Colonic mucosa (tissue), 4 donors: ENCODE measurements around the gene COL4A4. TPM values are rescaled to one million over a fixed set of nuclear protein-coding genes. Genes with fewer than 3 reads are reported as not detected.

ENCODE experiments used
- DNase-seq: peaks from one replicate; pipeline ENCODE4 v3.0.0-alpha.2; 2020
- H3K27ac ChIP-seq: fragments of 200-600 bp; one replicate; pipeline ENCODE4 v1.8.0; 2021
- H3K27me3 ChIP-seq: fragments of 200-600 bp; one replicate; pipeline ENCODE4 v1.8.0; 2021
- H3K36me3 ChIP-seq: fragments of 200-600 bp; one replicate; pipeline ENCODE4 v1.8.0; 2021
- H3K4me1 ChIP-seq: fragments of 200-600 bp; one replicate; pipeline ENCODE4 v1.8.0; 2021; ENCODE audit warnings: mild to moderate bottlenecking
- H3K4me3 ChIP-seq: fragments of 200-600 bp; one replicate; pipeline ENCODE4 v1.8.0; 2021
- H3K9ac ChIP-seq, 2 donors: one replicate each; pipeline ENCODE4 v1.7.0; 2013; ENCODE audit warnings: control low read depth in 2 of 2, low read depth in 2 of 2, low read length in 2 of 2
- H3K9me3 ChIP-seq: fragments of 200-600 bp; one replicate; pipeline ENCODE4 v1.8.0; 2021
- intact Hi-C: fragments of 100-400 bp; cut with DNase I; formaldehyde crosslinking; loops from one replicate; pipeline ENCODE4 v1.14.1; 2022
- total RNA-seq, 2 donors: library from RNA; stranded (reverse); fragmentation: NEBNext Ultra II Directional in 1 of 2; extraction: Animal tissue kit (Norgen Biotek cat#: 25700) in 1 of 2; gene quantifications; one replicate each; pipeline ENCODE4 v1.2.1, GENCODE V29; 2021
- TF ChIP-seq, protein P1 (sequence below): fragments of 200-600 bp; IDR thresholded peaks from one replicate; pipeline ENCODE4 v1.8.0; 2022; ENCODE audit warnings: antibody characterized with exemption, mild to moderate bottlenecking
- donor health status: healthy.
- donor health status: DM: no; HTN: no; CAD: no.
- donor health status: DM: no; HTN: no; CAD: no.

The COL4A4 gene
- total RNA-seq, 2 donors from 2014 or later = 0.40 to 0.93 TPM

DNA sequence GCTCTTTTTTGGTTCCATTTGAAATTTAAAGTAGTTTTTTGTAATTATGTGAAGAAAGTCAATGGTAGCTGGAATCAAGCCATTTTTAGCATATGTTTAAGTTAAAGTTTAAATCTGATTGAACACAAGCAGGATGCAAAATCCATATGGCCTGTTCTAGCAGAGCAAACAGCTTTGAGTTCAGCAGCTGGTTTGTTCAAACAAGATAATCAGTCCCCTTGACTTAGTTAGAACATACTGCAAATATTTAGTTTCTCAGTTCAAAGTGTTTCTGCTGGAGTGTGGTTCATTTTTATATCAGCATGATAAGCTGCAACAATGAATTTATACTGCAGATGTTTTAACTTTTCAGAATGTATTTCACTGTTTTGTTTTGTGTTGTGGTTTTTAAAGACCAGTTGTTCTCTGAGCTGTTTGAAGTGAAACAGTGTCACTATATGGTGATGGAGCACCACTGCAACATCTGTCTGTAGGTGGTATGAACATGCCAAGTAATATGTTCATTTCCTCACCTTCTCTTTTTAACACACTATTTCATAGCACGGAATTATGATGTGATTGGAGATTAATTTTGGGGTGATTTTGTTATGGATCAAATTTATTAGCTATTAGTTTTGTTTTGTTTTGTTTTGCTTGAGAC is 125.3 kb downstream of the COL4A4 start:
- no peak for DNase-seq
- no peak overlapping the region for H3K9ac ChIP-seq
- no peak overlapping the region for H3K27ac ChIP-seq
- TF ChIP-seq, protein P1, sequence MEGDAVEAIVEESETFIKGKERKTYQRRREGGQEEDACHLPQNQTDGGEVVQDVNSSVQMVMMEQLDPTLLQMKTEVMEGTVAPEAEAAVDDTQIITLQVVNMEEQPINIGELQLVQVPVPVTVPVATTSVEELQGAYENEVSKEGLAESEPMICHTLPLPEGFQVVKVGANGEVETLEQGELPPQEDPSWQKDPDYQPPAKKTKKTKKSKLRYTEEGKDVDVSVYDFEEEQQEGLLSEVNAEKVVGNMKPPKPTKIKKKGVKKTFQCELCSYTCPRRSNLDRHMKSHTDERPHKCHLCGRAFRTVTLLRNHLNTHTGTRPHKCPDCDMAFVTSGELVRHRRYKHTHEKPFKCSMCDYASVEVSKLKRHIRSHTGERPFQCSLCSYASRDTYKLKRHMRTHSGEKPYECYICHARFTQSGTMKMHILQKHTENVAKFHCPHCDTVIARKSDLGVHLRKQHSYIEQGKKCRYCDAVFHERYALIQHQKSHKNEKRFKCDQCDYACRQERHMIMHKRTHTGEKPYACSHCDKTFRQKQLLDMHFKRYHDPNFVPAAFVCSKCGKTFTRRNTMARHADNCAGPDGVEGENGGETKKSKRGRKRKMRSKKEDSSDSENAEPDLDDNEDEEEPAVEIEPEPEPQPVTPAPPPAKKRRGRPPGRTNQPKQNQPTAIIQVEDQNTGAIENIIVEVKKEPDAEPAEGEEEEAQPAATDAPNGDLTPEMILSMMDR = no peak
- no peaks in the 10 kb centered on the region for H3K4me1 ChIP-seq
- no peaks in the 10 kb centered on the region for H3K9me3 ChIP-seq
- H3K27me3 ChIP-seq = no peaks in the 10 kb centered on the region
- intact Hi-C loops = no loop called here
- H3K4me3 ChIP-seq = no peak overlapping the region
- no peaks in the 10 kb centered on the region for H3K36me3 ChIP-seq

DNA sequence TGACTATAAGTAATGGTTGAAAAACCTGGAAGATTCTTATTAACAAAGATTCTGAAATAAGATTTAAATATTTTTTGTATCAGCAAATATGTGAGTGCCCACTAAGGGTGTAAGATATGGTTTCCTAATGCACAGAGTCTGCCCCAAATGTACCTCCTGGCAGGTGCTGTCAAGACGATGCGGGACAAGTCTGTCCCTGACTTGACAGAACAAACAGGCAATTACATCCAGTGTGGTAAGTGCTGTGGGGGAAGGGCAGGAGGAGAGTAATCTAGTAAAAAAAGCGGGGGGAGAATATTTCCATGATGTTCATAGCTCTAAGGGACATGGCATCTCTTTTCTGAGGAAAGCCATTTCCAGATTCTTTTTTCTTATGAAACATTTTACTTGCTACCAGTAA is 127.5 kb downstream of the COL4A4 start:
- no peaks in the 10 kb centered on the region for H3K9me3 ChIP-seq
- H3K4me1 ChIP-seq = no peaks in the 10 kb centered on the region
- no peak overlapping the region for H3K27ac ChIP-seq
- no peak for DNase-seq
- H3K27me3 ChIP-seq = no peaks in the 10 kb centered on the region
- H3K9ac ChIP-seq = no peak overlapping the region
- intact Hi-C loops = no loop called here
- no peak overlapping the region for H3K4me3 ChIP-seq
- no peaks in the 10 kb centered on the region for H3K36me3 ChIP-seq
- TF ChIP-seq, protein P1 = no peak

DNA sequence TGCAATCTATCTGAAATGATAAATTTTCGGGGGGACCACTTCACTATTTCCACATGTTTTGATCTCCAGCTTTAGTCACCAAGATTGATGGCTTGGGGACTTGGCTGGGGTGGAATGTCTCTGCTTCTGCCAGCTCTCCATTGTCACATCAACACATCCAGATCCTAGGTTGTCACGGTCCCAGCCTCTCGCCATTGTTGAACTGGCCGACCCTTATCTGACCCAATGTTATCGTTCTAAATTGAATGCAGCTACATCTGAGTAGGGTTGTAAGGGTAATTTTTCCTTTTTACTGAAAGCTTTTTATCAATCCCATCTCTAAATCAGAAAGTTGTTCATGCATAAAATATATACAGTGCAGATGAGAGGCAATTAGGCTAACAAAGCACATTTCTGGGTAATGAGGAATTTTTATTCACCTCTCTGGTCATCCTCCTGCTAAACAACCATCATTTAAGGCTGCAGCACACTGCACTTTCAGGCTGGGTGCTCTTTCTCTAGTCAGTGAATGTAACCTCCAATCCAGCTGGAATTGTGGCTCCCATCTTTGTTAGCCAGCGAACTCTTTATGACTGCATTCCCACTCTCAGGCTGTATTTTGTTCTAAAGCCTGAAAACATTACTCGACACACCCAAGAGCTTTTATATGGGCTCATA is 128.2 kb downstream of the COL4A4 start:
- Histone ChIP-seq H3K27ac (no peak overlapping the region), H3K4me3 (no peak overlapping the region), H3K4me1 (no peaks in the 10 kb centered on the region), H3K27me3 (no peaks in the 10 kb centered on the region), H3K36me3 (no peaks in the 10 kb centered on the region), H3K9ac (no peak overlapping the region), H3K9me3 (no peaks in the 10 kb centered on the region)
- intact Hi-C loops = no loop called here
- TF ChIP-seq, protein P1 = no peak
- DNase-seq = no peak

DNA sequence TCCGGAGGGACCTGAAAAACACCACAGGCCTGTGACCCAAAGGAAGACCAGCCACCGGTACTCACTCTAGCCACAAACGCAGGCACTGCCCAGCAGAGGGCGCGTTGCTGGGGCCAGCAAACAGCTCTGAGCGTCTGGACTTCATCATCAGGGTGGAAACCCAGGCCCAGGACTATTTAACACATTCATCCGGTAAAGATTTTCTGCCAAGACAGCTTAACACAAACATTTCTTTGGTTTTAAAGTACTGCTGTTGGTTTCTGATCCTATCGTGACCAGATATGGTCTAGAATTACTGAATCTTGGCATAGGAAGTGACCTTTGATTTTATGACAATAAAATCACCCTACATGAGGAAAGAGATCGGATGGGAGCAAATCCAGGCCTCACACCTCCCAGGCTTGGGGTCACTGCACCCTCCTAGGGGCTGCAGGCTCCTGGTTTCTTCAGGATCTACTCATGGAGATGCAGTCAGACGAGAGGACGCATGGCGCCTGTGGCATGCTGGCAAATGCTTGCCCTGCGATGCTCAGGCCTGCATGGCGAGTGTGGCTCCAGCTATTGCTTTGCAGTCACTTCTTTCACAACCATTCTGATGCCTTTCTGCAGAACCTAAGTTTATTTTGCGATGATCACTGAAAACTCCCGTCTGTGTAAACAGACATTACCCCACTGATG is 130.4 kb downstream of the COL4A4 start:
- TF ChIP-seq, protein P1 = peak; percentile 61
- Histone ChIP-seq H3K4me3 (no peak overlapping the region), H3K4me1 (no peaks in the 10 kb centered on the region), H3K36me3 (no peaks in the 10 kb centered on the region), H3K27ac (no peak overlapping the region), H3K27me3 (no peaks in the 10 kb centered on the region), H3K9ac (no peak overlapping the region), H3K9me3 (no peaks in the 10 kb centered on the region)
- intact Hi-C loops = loop anchor here (2.0 kb wide), 1 partner anchor 73 kb away; no protein-coding TSS in a partner anchor
- peak; percentile 70 for DNase-seq

DNA sequence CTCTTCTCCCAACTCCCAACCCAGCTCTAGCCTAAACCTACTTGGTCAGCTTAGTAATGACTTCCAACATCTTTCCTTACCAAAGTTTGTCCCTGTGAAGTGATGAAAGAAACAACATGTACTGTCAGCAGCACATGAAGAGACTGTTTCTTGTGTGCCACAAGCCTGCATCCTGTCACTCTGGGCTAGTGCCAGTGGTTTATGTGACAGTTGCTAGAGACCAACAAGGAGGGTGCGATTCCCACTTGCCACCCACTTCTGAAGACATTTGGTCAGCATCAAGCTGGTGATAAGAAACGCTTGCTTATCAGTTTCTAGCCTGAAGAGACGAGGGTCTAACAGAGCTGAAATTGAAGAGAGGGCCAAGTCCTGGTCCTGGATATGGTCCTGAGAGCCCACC is 132.6 kb downstream of the COL4A4 start:
- TF ChIP-seq, protein P1 = no peak
- H3K4me1 ChIP-seq = no peaks in the 10 kb centered on the region
- no peak overlapping the region for H3K27ac ChIP-seq
- DNase-seq = no peak
- no peaks in the 10 kb centered on the region for H3K36me3 ChIP-seq
- no peaks in the 10 kb centered on the region for H3K27me3 ChIP-seq
- no peaks in the 10 kb centered on the region for H3K9me3 ChIP-seq
- intact Hi-C loops = no loop called here
- H3K9ac ChIP-seq = no peak overlapping the region
- no peak overlapping the region for H3K4me3 ChIP-seq
